Stomach (tissue), 4 donors: ENCODE data around the gene MCM5.

ENCODE experiments used
- POLR2A ChIP-seq, 4 donors: fragments of 450-650 bp; IDR thresholded peaks; one replicate each; pipeline ENCODE4 v1.6.1; 2016; ENCODE audit warnings: antibody characterized with exemption in 4 of 4, control low read depth in 2 of 4, mild to moderate bottlenecking in 1 of 4, moderate library complexity in 1 of 4
- TF ChIP-seq, protein P1 (sequence below), 7 experiments: fragments of 450-650 bp in 4 of 7; fragments of 200-600 bp in 3 of 7; sonication (generic) in 3 of 7; IDR thresholded peaks; one replicate each; pipeline ENCODE4 v1.5.1; 2016 to 2019; ENCODE audit warnings: antibody characterized with exemption in 7 of 7, control low read depth in 2 of 7, mild to moderate bottlenecking in 1 of 7

DNA sequence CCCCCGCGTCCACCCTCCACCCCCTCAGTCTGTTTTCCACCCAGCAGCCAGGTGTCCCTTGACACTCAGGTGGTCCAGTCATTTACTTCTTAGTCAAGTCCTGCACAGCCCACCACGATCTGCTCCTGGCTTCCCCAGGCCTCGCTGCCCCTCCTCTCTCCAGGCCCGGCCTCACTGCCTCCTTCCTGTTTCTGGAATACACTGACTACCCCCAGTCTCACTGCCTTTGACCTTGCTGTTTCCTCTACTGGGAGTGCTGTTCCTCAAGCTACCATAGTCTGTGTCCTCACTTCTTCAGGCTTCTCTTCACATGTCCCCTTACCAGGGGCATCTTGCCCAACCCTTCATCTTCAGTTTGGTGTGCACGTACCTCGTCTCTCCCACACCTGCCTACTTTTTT, 7.4 kb downstream of the MCM5 start:
- TF ChIP-seq, protein P1, sequence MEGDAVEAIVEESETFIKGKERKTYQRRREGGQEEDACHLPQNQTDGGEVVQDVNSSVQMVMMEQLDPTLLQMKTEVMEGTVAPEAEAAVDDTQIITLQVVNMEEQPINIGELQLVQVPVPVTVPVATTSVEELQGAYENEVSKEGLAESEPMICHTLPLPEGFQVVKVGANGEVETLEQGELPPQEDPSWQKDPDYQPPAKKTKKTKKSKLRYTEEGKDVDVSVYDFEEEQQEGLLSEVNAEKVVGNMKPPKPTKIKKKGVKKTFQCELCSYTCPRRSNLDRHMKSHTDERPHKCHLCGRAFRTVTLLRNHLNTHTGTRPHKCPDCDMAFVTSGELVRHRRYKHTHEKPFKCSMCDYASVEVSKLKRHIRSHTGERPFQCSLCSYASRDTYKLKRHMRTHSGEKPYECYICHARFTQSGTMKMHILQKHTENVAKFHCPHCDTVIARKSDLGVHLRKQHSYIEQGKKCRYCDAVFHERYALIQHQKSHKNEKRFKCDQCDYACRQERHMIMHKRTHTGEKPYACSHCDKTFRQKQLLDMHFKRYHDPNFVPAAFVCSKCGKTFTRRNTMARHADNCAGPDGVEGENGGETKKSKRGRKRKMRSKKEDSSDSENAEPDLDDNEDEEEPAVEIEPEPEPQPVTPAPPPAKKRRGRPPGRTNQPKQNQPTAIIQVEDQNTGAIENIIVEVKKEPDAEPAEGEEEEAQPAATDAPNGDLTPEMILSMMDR (IDR thresholded peaks at IDR 0.05): no peak
- no peak for TF ChIP-seq POLR2A (IDR thresholded peaks at IDR 0.05)
